GM06990 (cell line): ENCODE results near the gene RNASE2.
"Not testable (repeated sequence)": the region's sequence is repeated elsewhere in the genome, so short reads cannot be mapped to it uniquely, and the experiment has no call there.

Source experiments
- DNase-seq: peaks from one replicate; pipeline ENCODE4 v3.0.0-alpha.2; 2011; ENCODE audit not compliant: insufficient read length; ENCODE audit errors: extremely low read depth
- H3K27me3 ChIP-seq: replicated peaks from 2 replicates; pipeline ENCODE4 v1.6.0; 2011; ENCODE audit warnings: low read length; ENCODE audit not compliant: control insufficient read depth, insufficient read depth
- H3K36me3 ChIP-seq: 2 replicates; pipeline ENCODE4 v1.5.1; 2011; ENCODE audit warnings: low read length; ENCODE audit not compliant: control insufficient read depth, insufficient read depth
- H3K4me3 ChIP-seq: replicated peaks from 2 replicates; pipeline ENCODE4 v1.5.1; 2011; ENCODE audit warnings: low read depth, mild to moderate bottlenecking, control low read depth, low read length
- TF ChIP-seq, protein P1 (sequence below): IDR thresholded peaks from 2 replicates; pipeline ENCODE4 v1.5.1; 2011; ENCODE audit warnings: low read length, control low read depth, mild to moderate bottlenecking, inconsistent platforms; ENCODE audit not compliant: insufficient read depth, poor library complexity, severe bottlenecking

The RNASE2 gene

DNA sequence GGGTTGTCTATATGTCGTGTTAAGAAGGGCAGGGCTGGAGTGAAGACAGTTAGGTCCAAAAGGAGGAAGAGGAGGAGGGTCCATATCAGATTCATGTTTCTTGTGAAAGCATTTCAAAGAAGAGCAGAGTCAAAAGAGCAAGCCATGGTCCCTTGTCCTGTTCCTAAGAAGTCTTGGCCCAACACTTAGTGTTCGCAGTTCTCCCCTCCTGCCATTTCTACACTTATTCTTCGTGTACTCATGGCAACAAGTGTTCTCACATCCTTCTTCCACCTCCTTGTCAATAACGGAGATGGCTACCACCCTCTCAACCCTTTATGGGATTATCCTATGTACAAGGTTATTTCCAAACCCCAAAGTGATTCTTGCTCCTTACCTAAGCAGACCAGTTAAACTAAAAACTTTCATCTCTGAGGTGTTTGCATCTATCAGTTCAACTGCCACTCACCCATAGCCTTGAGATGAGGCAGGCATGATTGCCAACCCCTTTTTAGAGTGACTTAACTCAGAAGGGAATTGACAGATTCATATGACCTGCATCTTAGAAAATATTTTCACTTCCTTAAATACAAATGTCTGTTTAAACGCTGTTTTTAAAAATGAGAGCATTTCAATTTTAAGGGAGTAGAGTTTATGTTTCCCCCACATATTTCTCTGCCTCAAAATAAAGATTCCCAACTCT, 19.8 kb upstream of the RNASE2 start:
- Histone ChIP-seq H3K27me3 (no peaks in the 10 kb centered on the region), H3K36me3 (no peaks in the 10 kb centered on the region), H3K4me3 (no peak overlapping the region)
- no peak for DNase-seq
- TF ChIP-seq, protein P1, sequence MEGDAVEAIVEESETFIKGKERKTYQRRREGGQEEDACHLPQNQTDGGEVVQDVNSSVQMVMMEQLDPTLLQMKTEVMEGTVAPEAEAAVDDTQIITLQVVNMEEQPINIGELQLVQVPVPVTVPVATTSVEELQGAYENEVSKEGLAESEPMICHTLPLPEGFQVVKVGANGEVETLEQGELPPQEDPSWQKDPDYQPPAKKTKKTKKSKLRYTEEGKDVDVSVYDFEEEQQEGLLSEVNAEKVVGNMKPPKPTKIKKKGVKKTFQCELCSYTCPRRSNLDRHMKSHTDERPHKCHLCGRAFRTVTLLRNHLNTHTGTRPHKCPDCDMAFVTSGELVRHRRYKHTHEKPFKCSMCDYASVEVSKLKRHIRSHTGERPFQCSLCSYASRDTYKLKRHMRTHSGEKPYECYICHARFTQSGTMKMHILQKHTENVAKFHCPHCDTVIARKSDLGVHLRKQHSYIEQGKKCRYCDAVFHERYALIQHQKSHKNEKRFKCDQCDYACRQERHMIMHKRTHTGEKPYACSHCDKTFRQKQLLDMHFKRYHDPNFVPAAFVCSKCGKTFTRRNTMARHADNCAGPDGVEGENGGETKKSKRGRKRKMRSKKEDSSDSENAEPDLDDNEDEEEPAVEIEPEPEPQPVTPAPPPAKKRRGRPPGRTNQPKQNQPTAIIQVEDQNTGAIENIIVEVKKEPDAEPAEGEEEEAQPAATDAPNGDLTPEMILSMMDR, result no peak

DNA sequence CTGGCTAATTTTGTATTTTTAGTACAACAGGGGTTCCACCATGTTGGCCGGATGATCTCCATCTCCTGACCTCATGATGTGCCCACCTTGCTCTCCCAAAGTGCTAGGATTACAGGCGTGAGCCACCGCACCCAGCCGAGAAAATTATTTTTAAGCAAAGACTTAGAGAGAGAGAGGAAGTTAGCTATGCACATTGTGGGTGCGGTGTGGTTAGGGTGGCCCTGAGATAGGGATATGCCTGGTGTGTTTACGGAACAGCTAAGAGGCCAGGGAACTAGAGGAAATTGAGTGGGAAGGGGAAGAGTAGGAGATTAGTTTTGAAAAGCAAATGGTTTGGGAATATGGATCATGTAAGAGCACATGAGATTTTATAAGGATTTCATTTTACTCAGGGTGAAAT, 10.1 kb upstream of the RNASE2 start:
- not testable (repeated sequence) for H3K36me3 ChIP-seq, H3K4me3 ChIP-seq, H3K27me3 ChIP-seq, DNase-seq

DNA sequence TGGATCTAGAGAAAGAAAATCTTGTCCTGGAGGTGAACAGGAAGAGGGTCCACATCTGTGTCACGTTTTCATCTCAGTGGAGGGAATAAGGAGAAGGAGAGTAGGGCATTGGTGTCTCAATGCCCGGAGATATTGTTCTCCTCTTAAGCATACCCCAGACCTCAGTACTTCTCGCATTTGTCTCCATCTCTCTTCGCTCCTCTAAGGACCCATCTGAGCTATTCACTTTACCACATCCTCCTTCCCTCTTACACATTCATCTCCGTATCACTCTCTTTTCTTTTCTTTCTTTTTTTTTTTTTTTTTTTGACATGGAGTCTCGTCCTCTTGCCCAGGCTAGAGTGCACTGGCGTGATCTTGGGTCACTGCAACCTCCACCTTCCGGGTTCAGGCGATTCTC, 8.6 kb upstream of the RNASE2 start:
- H3K4me3 ChIP-seq, H3K27me3 ChIP-seq, DNase-seq, H3K36me3 ChIP-seq: not testable (repeated sequence)

DNA sequence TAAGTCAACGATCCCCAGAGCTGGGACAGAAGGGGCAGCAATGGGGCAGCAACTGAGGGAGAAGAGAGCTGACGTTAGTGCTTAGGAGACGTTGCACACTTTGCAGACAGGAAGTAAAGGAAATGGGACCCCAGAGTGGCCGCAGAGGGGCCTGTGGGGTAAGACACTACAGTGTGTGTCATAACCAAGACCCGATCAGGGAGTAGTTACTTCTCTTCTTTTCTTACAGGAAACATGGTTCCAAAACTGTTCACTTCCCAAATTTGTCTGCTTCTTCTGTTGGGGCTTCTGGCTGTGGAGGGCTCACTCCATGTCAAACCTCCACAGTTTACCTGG, 219 bp downstream of the RNASE2 start:
- not testable (repeated sequence) for DNase-seq, H3K36me3 ChIP-seq, H3K27me3 ChIP-seq, H3K4me3 ChIP-seq

DNA sequence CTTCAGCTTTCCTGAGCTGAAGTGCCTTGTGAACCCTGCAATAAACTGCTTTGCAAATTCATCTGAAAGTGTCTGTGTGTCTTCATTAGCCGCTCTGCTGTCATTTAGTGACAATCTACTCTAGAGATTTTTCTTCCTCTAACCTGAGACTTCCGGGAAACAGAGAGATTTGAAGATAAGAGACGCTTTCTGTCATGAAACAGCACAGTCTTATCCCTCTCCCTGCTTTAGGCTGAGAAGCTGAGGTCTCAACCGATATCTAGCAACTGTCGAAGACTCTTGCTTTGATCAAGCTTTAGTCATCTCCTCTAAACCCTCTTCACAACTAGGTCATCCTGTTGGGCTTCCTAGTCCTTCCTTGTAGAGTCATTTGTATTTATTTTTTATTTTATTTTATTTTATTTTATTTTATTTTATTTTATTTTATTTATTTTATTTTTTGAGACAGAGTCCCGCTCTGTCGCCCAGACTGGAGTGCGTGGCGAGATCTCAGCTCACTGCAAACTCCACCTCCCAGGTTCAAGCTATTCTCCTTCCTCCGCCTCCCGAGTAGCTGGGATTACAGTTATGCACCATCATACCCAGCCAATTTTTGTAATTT, 1.2 kb downstream of the RNASE2 start:
- no peak for DNase-seq
- Histone ChIP-seq H3K27me3 (no peaks in the 10 kb centered on the region), H3K36me3 (no peaks in the 10 kb centered on the region), H3K4me3 (no peak overlapping the region)
- TF ChIP-seq, protein P1, result no peak

DNA sequence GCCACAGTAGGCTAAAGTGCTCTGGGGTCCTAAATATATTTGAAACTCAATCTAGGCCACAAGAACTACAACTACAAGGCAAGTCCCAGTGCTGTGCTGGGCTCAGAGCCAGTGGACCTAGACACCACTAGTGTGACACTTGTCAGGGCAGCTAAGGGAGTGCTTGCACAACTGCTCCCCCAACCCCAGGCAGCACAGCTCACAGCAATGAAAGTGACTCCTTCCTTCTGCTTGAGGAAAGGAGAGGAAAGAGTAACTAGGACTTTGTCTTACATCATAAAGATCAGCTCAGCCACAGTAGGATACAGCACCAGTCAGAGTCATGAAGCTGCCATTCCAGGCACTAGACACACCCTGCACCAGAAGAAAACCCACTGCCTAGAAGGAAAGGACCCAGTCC, 3.7 kb downstream of the RNASE2 start:
- DNase-seq, H3K36me3 ChIP-seq: not testable (repeated sequence)

DNA sequence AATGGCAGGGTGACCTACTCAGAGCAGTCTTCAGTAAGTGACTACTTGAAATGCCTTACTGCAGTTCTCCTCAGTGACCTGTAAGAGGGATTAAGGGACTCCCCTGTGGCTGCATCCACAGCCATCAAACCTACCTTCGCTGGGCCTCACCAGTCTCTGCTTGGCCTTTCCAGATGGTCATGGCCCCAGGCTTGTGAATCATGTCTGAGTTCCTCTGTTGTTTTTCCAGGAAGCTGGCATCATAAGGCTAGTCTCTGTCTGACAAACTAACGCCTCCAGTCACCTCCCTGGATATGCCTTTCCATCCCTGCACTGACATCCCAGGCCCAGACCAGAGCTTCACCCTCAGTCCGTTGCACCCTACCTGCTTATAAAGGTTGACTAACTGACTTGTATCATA, 14.0 kb downstream of the RNASE2 start:
- DNase-seq, result no peak
- TF ChIP-seq, protein P1, result no peak
- H3K4me3 ChIP-seq, result no peak overlapping the region
- no peaks in the 10 kb centered on the region for H3K27me3 ChIP-seq
- no peaks in the 10 kb centered on the region for H3K36me3 ChIP-seq

More for the DNA sequence above, 3.7 kb downstream of the RNASE2 start:
- not testable (repeated sequence) for H3K27me3 ChIP-seq, H3K4me3 ChIP-seq

DNA sequence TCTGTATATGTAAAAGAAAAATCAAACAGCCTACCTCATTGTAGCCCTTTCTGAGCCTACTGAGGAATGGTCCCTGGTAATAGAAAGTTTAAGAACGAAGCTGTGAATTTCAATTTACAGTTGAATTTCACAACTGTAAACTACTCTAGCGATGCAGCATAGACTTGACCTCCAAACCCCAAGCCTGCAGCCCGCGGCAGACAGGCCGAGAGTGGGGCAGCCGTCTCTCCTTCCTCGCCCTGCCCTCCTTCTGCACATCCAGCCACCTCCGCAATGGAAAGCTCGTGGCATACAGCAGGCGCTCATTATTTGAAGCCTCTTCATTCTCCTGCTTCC, 15.3 kb downstream of the RNASE2 start:
- no peaks in the 10 kb centered on the region for H3K36me3 ChIP-seq
- no peaks in the 10 kb centered on the region for H3K27me3 ChIP-seq
- no peak for DNase-seq
- H3K4me3 ChIP-seq, result peak overlapping the region; percentile 33
- TF ChIP-seq, protein P1, result no peak
